Karpas-422 (cell line): Measurements from ENCODE around the gene MGRN1. TPM values are rescaled to one million over a fixed set of nuclear protein-coding genes. Genes with fewer than 3 reads are reported as not detected.

Experiments
- DNase-seq: peaks from one replicate; pipeline ENCODE4 v3.0.0-alpha.2; 2015
- H2AFZ ChIP-seq: fragments of 200-600 bp; sonication (generic); 2 replicates; pipeline ENCODE4 v1.6.1; 2014; ENCODE audit warnings: antibody characterized with exemption, low read length, mixed read lengths
- H3K27ac ChIP-seq: fragments of 200-600 bp; sonication (generic); 2 replicates; pipeline ENCODE4 v1.5.1; 2014; ENCODE audit warnings: mild to moderate bottlenecking, low read length, moderate library complexity
- H3K27me3 ChIP-seq: fragments of 200-600 bp; sonication (generic); 2 replicates; pipeline ENCODE4 v1.6.1; 2014; ENCODE audit warnings: low read length, mixed read lengths
- H3K36me3 ChIP-seq: fragments of 200-600 bp; sonication (generic); 2 replicates; pipeline ENCODE4 v1.6.1; 2014; ENCODE audit warnings: low read length, mixed read lengths; ENCODE audit not compliant: insufficient read depth
- H3K4me1 ChIP-seq: fragments of 200-600 bp; sonication (generic); 2 replicates; pipeline ENCODE4 v1.6.1; 2014; ENCODE audit warnings: mild to moderate bottlenecking, low read length, mixed read lengths
- H3K4me2 ChIP-seq: fragments of 200-600 bp; sonication (generic); 2 replicates; pipeline ENCODE4 v1.6.1; 2014; ENCODE audit warnings: low read length, low read depth, mild to moderate bottlenecking; ENCODE audit not compliant: poor library complexity, severe bottlenecking
- H3K4me3 ChIP-seq: fragments of 200-600 bp; sonication (generic); 2 replicates; pipeline ENCODE4 v1.5.1; 2014; ENCODE audit warnings: mild to moderate bottlenecking, antibody characterized with exemption, low read length, mixed read lengths
- H3K79me2 ChIP-seq: fragments of 200-600 bp; sonication (generic); 2 replicates; pipeline ENCODE4 v1.6.1; 2014; ENCODE audit warnings: mild to moderate bottlenecking, low read length, mixed read lengths
- H3K9ac ChIP-seq: fragments of 200-600 bp; sonication (generic); 2 replicates; pipeline ENCODE4 v1.6.0; 2014; ENCODE audit warnings: low read length
- H3K9me2 ChIP-seq: fragments of 200-600 bp; sonication (generic), shearing (Covaris generic); replicated peaks from 2 replicates; pipeline ENCODE4 v1.6.0; 2014; ENCODE audit warnings: mild to moderate bottlenecking, low read length, moderate library complexity; ENCODE audit not compliant: insufficient read depth
- H3K9me3 ChIP-seq: fragments of 300-700, 200-600 bp; sonication (generic); 2 replicates; pipeline ENCODE4 v1.6.1; 2014; ENCODE audit warnings: low read length, mixed read lengths
- H4K20me1 ChIP-seq: fragments of 200-600 bp; sonication (generic); 2 replicates; pipeline ENCODE4 v1.6.1; 2014; ENCODE audit warnings: mild to moderate bottlenecking, antibody characterized with exemption, low read length, low read depth; ENCODE audit not compliant: insufficient read depth
- total RNA-seq: library from RNA; depleted of rRNA; stranded (reverse); fragments of >200 nt; shearing (Covaris generic); gene quantifications from 2 replicates; pipeline ENCODE4 v1.2.3, GENCODE V29; 2014; ENCODE audit warnings: low replicate concordance; rRNA removed

MGRN1 gene
- 16.8 and 23.0 TPM in 2 replicates for total RNA-seq

GRCh38 chr16:4624015-4624826 is at the start of gene MGRN1:
Gene MGRN1 (plus strand): TSS chr16:4624826. CDS start chr16:4624961, 135 bp downstream.
- no peaks in the 10 kb centered on the region for H3K27me3 ChIP-seq
- H3K36me3 ChIP-seq, result no peaks in the 10 kb centered on the region
- H3K4me3 ChIP-seq, result peak within 1 kb of the TSS; percentile 86
- H4K20me1 ChIP-seq, result peaks cover 7% of the 10 kb centered on the region; the same call in 1 of the 2 replicates
- DNase-seq, result peak; percentile 98
- H2AFZ ChIP-seq, result peak within 1 kb of the TSS; percentile 86; the same call in 1 of the 2 replicates
- H3K9me3 ChIP-seq, result no peaks in the 10 kb centered on the region
- peak within 1 kb of the TSS; percentile 56 for H3K27ac ChIP-seq
- H3K4me2 ChIP-seq, result peak within 1 kb of the TSS; percentile 78
- no peaks in the 10 kb centered on the region for H3K9me2 ChIP-seq
- H3K4me1 ChIP-seq, result peaks cover 18% of the 10 kb centered on the region
- H3K9ac ChIP-seq, result peak within 1 kb of the TSS; percentile 89
- peaks cover 40% of the 10 kb centered on the region for H3K79me2 ChIP-seq

GRCh38 chr16:4574919-4575705 is 49.5 kb upstream of the MGRN1 start:
- no peaks in the 10 kb centered on the region for H4K20me1 ChIP-seq
- no peak overlapping the region for H2AFZ ChIP-seq
- no peaks in the 10 kb centered on the region for H3K27me3 ChIP-seq
- H3K79me2 ChIP-seq, result no peaks in the 10 kb centered on the region
- H3K9me3 ChIP-seq, result no peaks in the 10 kb centered on the region
- no peaks in the 10 kb centered on the region for H3K9me2 ChIP-seq
- H3K27ac ChIP-seq, result no peak overlapping the region
- no peak overlapping the region for H3K9ac ChIP-seq
- no peak for DNase-seq
- no peak overlapping the region for H3K4me2 ChIP-seq
- no peak overlapping the region for H3K4me3 ChIP-seq
- no peaks in the 10 kb centered on the region for H3K36me3 ChIP-seq
- no peaks in the 10 kb centered on the region for H3K4me1 ChIP-seq

- Histone ChIP-seq H2AFZ (no peak overlapping the region), H3K79me2 (no peaks in the 10 kb centered on the region), H3K4me2 (no peak overlapping the region), H3K4me1 (no peaks in the 10 kb centered on the region), H3K9ac (no peak overlapping the region), H3K4me3 (no peak overlapping the region), H4K20me1 (no peaks in the 10 kb centered on the region), H3K27ac (no peak overlapping the region), H3K9me3 (no peaks in the 10 kb centered on the region), H3K36me3 (no peaks in the 10 kb centered on the region), H3K9me2 (no peaks in the 10 kb centered on the region), H3K27me3 (no peaks in the 10 kb centered on the region)
- DNase-seq, result no peak
Measured at GRCh38 chr16:4576008-4576407, 48.6 kb upstream of the MGRN1 start.

- DNase-seq, result peak; percentile 26
- Histone ChIP-seq H3K27ac (no peak overlapping the region), H3K36me3 (no peaks in the 10 kb centered on the region), H4K20me1 (no peaks in the 10 kb centered on the region), H3K9me3 (no peaks in the 10 kb centered on the region), H3K4me2 (no peak overlapping the region), H3K27me3 (no peaks in the 10 kb centered on the region), H3K9me2 (no peaks in the 10 kb centered on the region), H3K4me3 (no peak overlapping the region), H3K79me2 (no peaks in the 10 kb centered on the region), H3K4me1 (no peaks in the 10 kb centered on the region), H2AFZ (no peak overlapping the region), H3K9ac (no peak overlapping the region)
Measured at GRCh38 chr16:4578961-4579530, 45.6 kb upstream of the MGRN1 start.

GRCh38 chr16:4580250-4580649 is 44.4 kb upstream of the MGRN1 start:
- no peak overlapping the region for H3K27ac ChIP-seq
- H3K9me3 ChIP-seq, result no peaks in the 10 kb centered on the region
- no peaks in the 10 kb centered on the region for H3K36me3 ChIP-seq

GRCh38 chr16:4583906-4584305 is 40.7 kb upstream of the MGRN1 start:
- H3K9ac ChIP-seq, result no peak overlapping the region

More at GRCh38 chr16:4580250-4580649, 44.4 kb upstream of the MGRN1 start:
- Histone ChIP-seq H3K4me2 (no peak overlapping the region), H3K4me1 (no peaks in the 10 kb centered on the region), H3K79me2 (no peaks in the 10 kb centered on the region), H4K20me1 (no peaks in the 10 kb centered on the region), H3K9ac (no peak overlapping the region), H3K9me2 (no peaks in the 10 kb centered on the region), H3K27me3 (no peaks in the 10 kb centered on the region), H3K4me3 (no peak overlapping the region), H2AFZ (no peak overlapping the region)
- no peak for DNase-seq

GRCh38 chr16:4586291-4586690 is 38.3 kb upstream of the MGRN1 start:
- Histone ChIP-seq H4K20me1 (no peaks in the 10 kb centered on the region), H3K9me3 (no peaks in the 10 kb centered on the region), H2AFZ (no peak overlapping the region), H3K4me2 (no peak overlapping the region), H3K27me3 (no peaks in the 10 kb centered on the region), H3K9me2 (no peaks in the 10 kb centered on the region), H3K79me2 (no peaks in the 10 kb centered on the region), H3K36me3 (no peaks in the 10 kb centered on the region), H3K4me3 (no peak overlapping the region), H3K9ac (no peak overlapping the region), H3K27ac (no peak overlapping the region), H3K4me1 (no peaks in the 10 kb centered on the region)
- peak; percentile 11 for DNase-seq

More at GRCh38 chr16:4583906-4584305, 40.7 kb upstream of the MGRN1 start:
- Histone ChIP-seq H3K27me3 (no peaks in the 10 kb centered on the region), H4K20me1 (no peaks in the 10 kb centered on the region), H2AFZ (no peak overlapping the region), H3K79me2 (no peaks in the 10 kb centered on the region), H3K4me1 (no peaks in the 10 kb centered on the region), H3K27ac (no peak overlapping the region), H3K4me2 (no peak overlapping the region), H3K36me3 (no peaks in the 10 kb centered on the region), H3K9me2 (no peaks in the 10 kb centered on the region), H3K4me3 (no peak overlapping the region), H3K9me3 (no peaks in the 10 kb centered on the region)
- no peak for DNase-seq

- Histone ChIP-seq H3K4me3 (no peak overlapping the region), H3K4me2 (no peak overlapping the region)
Measured at GRCh38 chr16:4588386-4588785, 36.2 kb upstream of the MGRN1 start.

More at GRCh38 chr16:4588386-4588785, 36.2 kb upstream of the MGRN1 start:
- H3K27ac ChIP-seq, result no peak overlapping the region
- no peaks in the 10 kb centered on the region for H3K4me1 ChIP-seq
- H3K9me2 ChIP-seq, result no peaks in the 10 kb centered on the region
- no peaks in the 10 kb centered on the region for H3K9me3 ChIP-seq
- H2AFZ ChIP-seq, result no peak overlapping the region
- H3K36me3 ChIP-seq, result no peaks in the 10 kb centered on the region
- no peak for DNase-seq
- no peaks in the 10 kb centered on the region for H3K27me3 ChIP-seq
- H4K20me1 ChIP-seq, result no peaks in the 10 kb centered on the region
- H3K79me2 ChIP-seq, result no peaks in the 10 kb centered on the region
- no peak overlapping the region for H3K9ac ChIP-seq
